ENCODE measurements around the gene UQCRC2.
"Not testable (repeated sequence)": the region's sequence is repeated elsewhere in the genome, so short reads cannot be mapped to it uniquely, and the experiment has no call there.

The UQCRC2 gene

GRCh38 chr16:21984062-21984461, 30.9 kb downstream of the UQCRC2 start:
- no peak for DNase-seq

GRCh38 chr16:21985524-21985923, 32.4 kb downstream of the UQCRC2 start:
- DNase-seq, result no peak

GRCh38 chr16:21986692-21987246, 33.6 kb downstream of the UQCRC2 start:
- no peak for DNase-seq

- DNase-seq, result no peak
Observed at GRCh38 chr16:21987498-21987897, 34.3 kb downstream of the UQCRC2 start.

GRCh38 chr16:21989133-21989532, 36.0 kb downstream of the UQCRC2 start:
- no peak for DNase-seq

- DNase-seq, result no peak
Observed at GRCh38 chr16:21989751-21990150, 36.6 kb downstream of the UQCRC2 start.

GRCh38 chr16:21990381-21990944, 37.3 kb downstream of the UQCRC2 start:
- DNase-seq, result no peak

- no peak for DNase-seq
Observed at GRCh38 chr16:21991621-21992020, 38.5 kb downstream of the UQCRC2 start.

- DNase-seq, result no peak
Observed at GRCh38 chr16:21994856-21995465, 41.8 kb downstream of the UQCRC2 start.

GRCh38 chr16:21996923-21997696, 43.9 kb downstream of the UQCRC2 start:
- no peak for DNase-seq

- DNase-seq, result no peak
Observed at GRCh38 chr16:21997697-21998480, 44.7 kb downstream of the UQCRC2 start.

GRCh38 chr16:22001591-22001990, 48.4 kb downstream of the UQCRC2 start:
- no peak for DNase-seq

- not testable (repeated sequence) for DNase-seq
Observed at GRCh38 chr16:22002047-22002446, 48.9 kb downstream of the UQCRC2 start.

- no peak for DNase-seq
Observed at GRCh38 chr16:22003195-22003594, 50.0 kb downstream of the UQCRC2 start.

- no peak for DNase-seq
Observed at GRCh38 chr16:22004341-22004740, 51.2 kb downstream of the UQCRC2 start.

GRCh38 chr16:22005746-22006145, 52.6 kb downstream of the UQCRC2 start:
- DNase-seq, result no peak

GRCh38 chr16:22006636-22007035, 53.5 kb downstream of the UQCRC2 start:
- no peak for DNase-seq

- peak; percentile 42 for DNase-seq
Observed at GRCh38 chr16:22007159-22007508, 54.0 kb downstream of the UQCRC2 start.

- peak; percentile 62 for DNase-seq
Observed at GRCh38 chr16:22007509-22008214, 54.5 kb downstream of the UQCRC2 start, which contains the start of gene MOSMO. Gene MOSMO (plus strand): TSS chr16:22008111. CDS start chr16:22008302, 191 bp downstream.

GRCh38 chr16:22008215-22009059, 55.3 kb downstream of the UQCRC2 start:
- DNase-seq, result peak; percentile 56

GRCh38 chr16:22010902-22011301, 57.7 kb downstream of the UQCRC2 start:
- no peak for DNase-seq

Measured in NCI-H146 (cell line).